Myocyte (in vitro differentiated cells): ENCODE results near the gene DSCAM. TPM values are rescaled to one million over a fixed set of nuclear protein-coding genes. Genes with fewer than 3 reads are reported as not detected.

Source experiments
- microRNA-seq: library from miRNA; unstranded; fragments of <30 nt; microRNA quantifications from one replicate; pipeline ENCODE4, GENCODE V29; 2016
- total RNA-seq: library from RNA; depleted of rRNA; stranded (reverse); fragments of >200 nt; gene quantifications from 2 replicates; pipeline ENCODE4 v1.2.3, GENCODE V29; 2014

The DSCAM gene
- total RNA-seq, 1 donor from 2014 or later: not detected

Small RNAs within 50 kb of the gene (microRNA-seq; reads per million reads assigned to microRNA genes)
- gene MIR4760: not detected
